Common myeloid progenitor, CD34-positive (primary cell): Measurements from ENCODE around the gene SMIM41.

Source experiments
- CTCF ChIA-PET: fragments of 350-600 bp; sonication (Branson Sonifier 250); formaldehyde crosslinking; loops from one replicate; lab custom pipeline; 2021; ENCODE audit warnings: antibody characterized with exemption; lab: Charles Lee
- POLR2A ChIA-PET: fragments of 350-600 bp; sonication (Branson Sonifier 250); formaldehyde crosslinking; loops from one replicate; lab custom pipeline; 2021; ENCODE audit warnings: antibody characterized with exemption; lab: Charles Lee
- DNase-seq, 3 donors: peaks; one replicate each; pipeline versions ENCODE4 v3.0.0 to v3.0.0-alpha.2; 2013
- H3K27ac ChIP-seq, 2 experiments: 1 replicate in 1 of 2; 2 replicates in 1 of 2; pipeline ENCODE4 v1.7.0; 2013; ENCODE audit warnings: inconsistent platforms in 2 of 2, low read length in 2 of 2, mild to moderate bottlenecking in 2 of 2, low read depth in 1 of 2, moderate library complexity in 1 of 2; ENCODE audit not compliant: severe bottlenecking in 2 of 2, insufficient read depth in 1 of 2, poor library complexity in 1 of 2
- H3K27me3 ChIP-seq, 5 experiments: replicated peaks in 2 of 5; 1 replicate in 3 of 5; 2 replicates in 2 of 5; pipeline versions ENCODE4 v1.6.1 to v1.7.0; 2013; ENCODE audit warnings: low read length in 4 of 5, mild to moderate bottlenecking in 2 of 5, moderate library complexity in 2 of 5, inconsistent platforms in 1 of 5; ENCODE audit not compliant: insufficient read depth in 5 of 5, control insufficient read depth in 4 of 5
- H3K36me3 ChIP-seq, 4 experiments: 1 replicate in 2 of 4; 2 replicates in 2 of 4; pipeline versions ENCODE4 v1.6.1 to v1.7.0; 2013; ENCODE audit warnings: low read length in 3 of 4, control low read depth in 1 of 4, mild to moderate bottlenecking in 1 of 4; ENCODE audit not compliant: control insufficient read depth in 4 of 4, insufficient read depth in 4 of 4
- H3K4me1 ChIP-seq, 4 experiments: 1 replicate in 3 of 4; 2 replicates in 1 of 4; pipeline versions ENCODE4 v1.6.1 to v1.7.1; 2013; ENCODE audit warnings: low read length in 3 of 4, mild to moderate bottlenecking in 3 of 4, control low read depth in 1 of 4, inconsistent platforms in 1 of 4, moderate library complexity in 1 of 4; ENCODE audit not compliant: control insufficient read depth in 4 of 4, insufficient read depth in 4 of 4; ENCODE audit errors: control extremely low read depth in 1 of 4
- H3K4me3 ChIP-seq, 7 experiments: 1 replicate in 4 of 7; 2 replicates in 3 of 7; pipeline versions ENCODE4 v1.5.1 to v1.7.0; 2013; ENCODE audit warnings: mild to moderate bottlenecking in 7 of 7, low read length in 6 of 7, moderate library complexity in 6 of 7, inconsistent platforms in 2 of 7, low read depth in 2 of 7, control low read depth in 1 of 7; ENCODE audit not compliant: insufficient read depth in 4 of 7, control insufficient read depth in 1 of 7; ENCODE audit errors: extremely low read depth in 1 of 7
- H3K9me3 ChIP-seq, 5 experiments: 1 replicate in 4 of 5; 2 replicates in 1 of 5; pipeline versions ENCODE4 v1.6.1 to v1.7.1; 2013; ENCODE audit warnings: low read length in 4 of 5, mild to moderate bottlenecking in 2 of 5, inconsistent platforms in 1 of 5, low read depth in 1 of 5, moderate library complexity in 1 of 5; ENCODE audit not compliant: control insufficient read depth in 4 of 5, insufficient read depth in 2 of 5; ENCODE audit errors: control extremely low read depth in 1 of 5
- WGBS: methylation state at CpG from one replicate; pipeline ENCODE4 v1.1.5; 2013; ENCODE audit not compliant: insufficient coverage; 5-methylcytosine and 5-hydroxymethylcytosine counted together

Gene SMIM41

GRCh38 chr12:52123487-52124186 is 44.1 kb downstream of the SMIM41 start:
- Histone ChIP-seq H3K4me1 (peaks cover 0 to 25% (median 8%) of the 10 kb centered on the region in 4 experiments), H3K27me3 (peaks cover 0 to 26% (median 6%) of the 10 kb centered on the region in 5 experiments), H3K4me3 (no peak overlapping the region), H3K9me3 (no peaks in the 10 kb centered on the region), H3K36me3 (no peaks in the 10 kb centered on the region), H3K27ac (no peak overlapping the region)
- CTCF ChIA-PET = interaction anchor here (1.0 to 7.3 kb wide), 11 partner anchors 15 to 206 kb away, joined by 3 to 61 read pairs (median 4); no protein-coding TSS in a partner anchor
- 78% methylated on average over 6 of the region's 8 CpGs for WGBS
- DNase-seq = peak in 2 of 3 donors; percentile 41 to 53
- POLR2A ChIA-PET = interaction anchor here (0.7 kb wide), 1 partner anchor 11 kb away, joined by 4 read pairs; no protein-coding TSS in a partner anchor

GRCh38 chr12:52125476-52125900 is 46.0 kb downstream of the SMIM41 start:
- POLR2A ChIA-PET = no interaction called here
- no peak overlapping the region for H3K27ac ChIP-seq
- CTCF ChIA-PET = interaction anchor here (1.0 to 7.3 kb wide), 3 partner anchors 15 to 99 kb away, joined by 3 to 61 read pairs (median 11); no protein-coding TSS in a partner anchor
- DNase-seq = no peak
- H3K9me3 ChIP-seq = no peaks in the 10 kb centered on the region
- H3K4me3 ChIP-seq = no peak overlapping the region
- no peaks in the 10 kb centered on the region for H3K36me3 ChIP-seq
- peaks cover 0 to 18% (median 6%) of the 10 kb centered on the region in 5 experiments for H3K27me3 ChIP-seq
- H3K4me1 ChIP-seq = peaks cover 0 to 18% (median 8%) of the 10 kb centered on the region in 4 experiments
- 100% methylated on average over 2 of the region's 6 CpGs for WGBS

- Histone ChIP-seq H3K27me3 (peaks cover 0 to 16% (median 6%) of the 10 kb centered on the region in 5 experiments), H3K9me3 (no peaks in the 10 kb centered on the region), H3K36me3 (no peaks in the 10 kb centered on the region), H3K4me1 (peaks cover 0 to 18% (median 8%) of the 10 kb centered on the region in 4 experiments), H3K4me3 (no peak overlapping the region), H3K27ac (no peak overlapping the region)
- DNase-seq = no peak
- ChIA-PET CTCF (interaction anchor here (3.2 to 7.3 kb wide), 2 partner anchors 44 to 100 kb away, joined by 11 to 61 read pairs; no protein-coding TSS in a partner anchor), POLR2A (no interaction called here)
- 100% methylated on average over 1 of the region's 2 CpGs for WGBS
Observed at GRCh38 chr12:52126050-52126604, 46.6 kb downstream of the SMIM41 start.

GRCh38 chr12:52126605-52127578 is 47.4 kb downstream of the SMIM41 start:
- Histone ChIP-seq H3K4me1 (peaks cover 0 to 18% (median 8%) of the 10 kb centered on the region in 4 experiments), H3K27me3 (peaks cover 0 to 9% (median 6%) of the 10 kb centered on the region in 5 experiments), H3K27ac (no peak overlapping the region), H3K9me3 (no peaks in the 10 kb centered on the region), H3K4me3 (peak overlapping the region in 2 of 7 experiments; percentile 34 to 54), H3K36me3 (no peaks in the 10 kb centered on the region)
- 24% methylated on average over 19 of the region's 21 CpGs for WGBS
- DNase-seq = peak; percentile 51 to 84 (median 73)
- CTCF ChIA-PET = interaction anchor here (0.9 to 7.3 kb wide), 4 partner anchors 45 to 152 kb away, joined by 3 to 61 read pairs (median 8); no protein-coding TSS in a partner anchor
- POLR2A ChIA-PET = no interaction called here

GRCh38 chr12:52127683-52128450 is 48.4 kb downstream of the SMIM41 start:
- DNase-seq = peak in 1 of 3 donors; percentile 20
- WGBS = 83% methylated on average over 5 of the region's 10 CpGs
- Histone ChIP-seq H3K4me3 (no peak overlapping the region), H3K9me3 (no peaks in the 10 kb centered on the region), H3K27ac (no peak overlapping the region), H3K36me3 (no peaks in the 10 kb centered on the region), H3K4me1 (peaks cover 0 to 18% (median 8%) of the 10 kb centered on the region in 4 experiments), H3K27me3 (peaks cover 0 to 6% (median 3%) of the 10 kb centered on the region in 5 experiments)
- ChIA-PET POLR2A (no interaction called here), CTCF (interaction anchor here (0.7 to 7.3 kb wide), 9 partner anchors 8 to 200 kb away, joined by 3 to 61 read pairs (median 4); no protein-coding TSS in a partner anchor)

GRCh38 chr12:52130711-52131110 is 51.2 kb downstream of the SMIM41 start:
- WGBS = 100% methylated on average over 5 of the region's 5 CpGs
- peaks cover 0 to 6% (median 2%) of the 10 kb centered on the region in 5 experiments for H3K27me3 ChIP-seq
- H3K36me3 ChIP-seq = no peaks in the 10 kb centered on the region
- H3K4me3 ChIP-seq = no peak overlapping the region
- ChIA-PET POLR2A (no interaction called here), CTCF (interaction anchor here (0.5 to 2.2 kb wide), 3 partner anchors 9 to 237 kb away, joined by 3 to 5 read pairs (median 4); no protein-coding TSS in a partner anchor)
- peaks cover 0 to 18% (median 8%) of the 10 kb centered on the region in 4 experiments for H3K4me1 ChIP-seq
- DNase-seq = no peak
- no peak overlapping the region for H3K27ac ChIP-seq
- no peaks in the 10 kb centered on the region for H3K9me3 ChIP-seq
